Loucy (cell line): ENCODE measurements around the gene CCNF.
"Not testable (repeated sequence)": the region's sequence is repeated elsewhere in the genome, so short reads cannot be mapped to it uniquely, and the experiment has no call there.

Source experiments
- CTCF ChIP-seq: fragments of 200-600 bp; sonication (generic); conservative IDR thresholded peaks from 2 replicates; pipeline ENCODE4 v1.5.1; 2014; ENCODE audit warnings: mild to moderate bottlenecking, antibody characterized with exemption, low read length
- EZH2phosphoT487 ChIP-seq: fragments of 200-600 bp; IDR thresholded peaks from 2 replicates; pipeline ENCODE4 v1.6.1; 2018; ENCODE audit warnings: antibody characterized with exemption, mild to moderate bottlenecking, moderate library complexity, borderline replicate concordance

GRCh38 chr16:2441143-2441804 is 12.0 kb downstream of the CCNF start:
- not testable (repeated sequence) for TF ChIP-seq CTCF, EZH2phosphoT487
